DMS 273 treated with DMSO at 0.1 percent for 48 hours (cell line): ENCODE measurements around the gene VTI1B.
A peak's percentile ranks its signal among the peaks of the same experiment; 100 is the strongest.
"Not testable (repeated sequence)": the region's sequence is repeated elsewhere in the genome, so short reads cannot be mapped to it uniquely, and the experiment has no call there.

Experiments used
- DNase-seq: peaks from one replicate; lab custom pipeline; 2025; lab: John Stamatoyannopoulos, UW

VTI1B gene

GRCh38 chr14:67630186-67630585, 44.2 kb downstream of the VTI1B start:
- peak; percentile 24 for DNase-seq

DNA sequence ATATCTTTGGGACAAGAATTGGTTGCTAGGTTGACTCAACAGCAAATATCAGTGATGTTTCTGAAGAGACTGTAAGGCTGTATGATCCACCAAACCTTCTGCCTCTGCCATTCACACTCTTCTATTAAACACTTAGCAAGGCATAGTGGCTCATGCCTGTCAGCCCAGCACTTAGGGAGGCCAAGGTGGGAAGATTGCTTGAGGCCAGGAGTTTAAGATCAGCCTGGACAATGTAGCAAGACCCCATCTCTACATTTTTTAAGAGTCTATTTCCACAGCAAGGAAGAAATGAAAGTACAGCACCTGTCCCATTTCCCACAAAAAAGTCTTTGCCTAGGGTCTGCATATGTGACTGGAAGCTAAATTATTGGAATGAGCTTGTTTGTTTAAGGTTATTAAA, 46.9 kb downstream of the VTI1B start:
- DNase-seq = no peak

- DNase-seq = not testable (repeated sequence)
Measured at GRCh38 chr14:67626131-67626530, 48.3 kb downstream of the VTI1B start.

GRCh38 chr14:67623114-67623513, 51.3 kb downstream of the VTI1B start:
- DNase-seq = no peak

- DNase-seq = no peak
Measured at GRCh38 chr14:67622675-67623074, 51.8 kb downstream of the VTI1B start.

DNA sequence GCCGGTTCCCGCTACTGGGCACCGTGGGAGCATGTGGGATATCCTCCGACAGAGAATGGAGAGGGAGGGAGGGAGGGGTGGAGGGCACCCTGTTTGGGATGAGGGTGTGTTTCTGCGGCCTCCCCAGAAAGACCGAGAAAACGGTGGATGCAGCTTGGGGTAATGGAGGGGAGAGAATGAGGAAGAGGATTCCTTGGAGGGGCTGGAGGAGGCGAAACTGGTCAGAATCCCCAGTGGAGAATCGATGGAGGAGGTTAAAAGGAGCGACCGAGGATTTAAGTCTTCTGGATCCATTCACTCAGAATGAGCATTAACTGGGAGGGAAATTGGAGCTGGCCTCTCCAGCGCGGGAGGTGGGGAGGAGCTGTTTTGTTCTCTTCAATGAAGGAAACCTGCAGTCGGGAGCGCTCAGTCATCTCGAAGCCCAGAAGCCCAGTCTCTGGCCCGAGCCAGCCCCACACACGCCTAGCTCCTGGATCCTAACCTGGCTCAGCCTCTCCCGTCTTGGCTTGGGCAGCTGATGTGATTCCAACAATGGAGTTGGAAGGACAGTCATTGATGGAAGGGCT, 54.1 kb downstream of the VTI1B start:
- no peak for DNase-seq

DNA sequence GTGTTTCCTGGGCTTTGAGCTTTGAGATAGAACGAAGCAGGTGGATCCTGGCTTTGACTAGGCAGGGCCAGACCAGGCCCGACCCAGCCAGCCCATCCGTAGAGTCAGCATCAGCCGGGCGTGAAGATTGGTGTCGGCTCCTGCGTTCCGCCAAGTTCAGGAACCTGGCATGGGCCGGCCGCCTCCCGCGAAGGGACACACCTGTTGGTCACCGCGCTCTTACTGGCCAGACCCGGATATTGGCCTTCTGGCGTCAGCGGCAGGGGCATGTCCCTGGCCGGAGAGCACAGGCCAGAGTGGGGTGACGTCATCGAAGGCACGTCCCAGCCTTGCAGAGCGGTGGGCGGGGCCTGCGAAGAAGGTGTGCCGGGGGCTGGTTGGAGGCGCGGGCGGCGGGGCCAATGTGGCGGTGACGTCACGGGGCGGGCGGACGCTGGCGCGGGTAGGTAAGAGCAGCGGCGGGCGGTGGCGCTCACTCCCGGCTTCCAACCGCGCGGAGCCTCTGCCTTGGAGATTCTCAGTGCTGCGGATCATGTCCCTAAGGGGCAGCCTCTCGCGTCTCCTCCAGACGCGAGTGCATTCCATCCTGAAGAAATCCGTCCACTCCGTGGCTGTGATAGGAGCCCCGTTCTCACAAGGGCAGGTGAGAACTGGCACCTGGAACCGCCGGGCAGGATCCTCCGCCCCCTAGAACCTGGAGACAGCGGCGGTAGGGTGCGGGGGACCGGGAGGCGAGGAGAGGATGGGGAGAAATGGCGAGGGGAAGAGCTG, 54.8 kb downstream of the VTI1B start, which contains the start of gene ARG2:
Gene ARG2, plus strand, starts transcription at position 475 of the 771 bp plus-strand sequence. Its CDS starts 58 bp downstream, at position 533.
- peak; percentile 74 for DNase-seq

- peak; percentile 41 for DNase-seq
Measured at GRCh38 chr14:67618617-67619063, 55.8 kb downstream of the VTI1B start.

DNA sequence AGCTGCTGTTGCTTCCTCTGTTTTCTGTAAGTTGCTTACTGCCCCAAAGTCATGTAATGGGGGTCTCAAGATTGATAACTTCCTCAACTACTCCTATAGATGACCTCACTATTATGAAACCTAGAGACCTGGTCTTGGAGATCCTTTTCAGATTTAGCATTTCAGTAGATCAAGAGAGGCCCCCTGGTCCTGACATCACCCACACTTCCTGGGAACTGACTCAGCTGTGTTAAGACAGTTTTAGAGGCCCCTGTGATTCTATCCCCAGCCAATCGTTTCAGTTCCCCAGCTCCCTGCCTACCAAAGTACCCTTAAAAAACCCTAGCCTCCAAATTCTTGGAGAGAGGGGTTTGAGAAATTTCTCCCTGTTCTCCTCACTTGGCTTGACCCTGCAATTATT, 63.9 kb downstream of the VTI1B start:
- DNase-seq = no peak

GRCh38 chr14:67609642-67610310, 64.7 kb downstream of the VTI1B start:
- no peak for DNase-seq

DNA sequence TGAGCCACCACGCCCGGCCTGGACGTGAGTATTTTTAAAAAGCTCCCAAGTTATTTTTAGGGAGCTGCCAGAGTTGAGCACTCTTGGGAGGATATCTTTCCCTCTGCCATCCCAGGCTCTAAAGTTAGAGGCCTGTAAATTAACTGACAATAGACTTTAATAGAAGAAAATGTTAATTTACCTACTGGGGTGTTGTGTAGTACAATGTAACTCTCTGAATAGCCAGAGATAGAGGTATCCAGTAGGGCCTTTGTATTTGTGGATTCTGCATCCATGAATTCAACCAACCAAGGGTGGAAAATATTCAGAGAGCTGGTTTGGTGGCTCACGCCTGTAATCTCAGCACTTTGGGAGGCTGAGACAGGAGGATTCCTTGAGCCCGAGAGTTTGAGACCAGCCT, 66.8 kb downstream of the VTI1B start:
- no peak for DNase-seq

DNA sequence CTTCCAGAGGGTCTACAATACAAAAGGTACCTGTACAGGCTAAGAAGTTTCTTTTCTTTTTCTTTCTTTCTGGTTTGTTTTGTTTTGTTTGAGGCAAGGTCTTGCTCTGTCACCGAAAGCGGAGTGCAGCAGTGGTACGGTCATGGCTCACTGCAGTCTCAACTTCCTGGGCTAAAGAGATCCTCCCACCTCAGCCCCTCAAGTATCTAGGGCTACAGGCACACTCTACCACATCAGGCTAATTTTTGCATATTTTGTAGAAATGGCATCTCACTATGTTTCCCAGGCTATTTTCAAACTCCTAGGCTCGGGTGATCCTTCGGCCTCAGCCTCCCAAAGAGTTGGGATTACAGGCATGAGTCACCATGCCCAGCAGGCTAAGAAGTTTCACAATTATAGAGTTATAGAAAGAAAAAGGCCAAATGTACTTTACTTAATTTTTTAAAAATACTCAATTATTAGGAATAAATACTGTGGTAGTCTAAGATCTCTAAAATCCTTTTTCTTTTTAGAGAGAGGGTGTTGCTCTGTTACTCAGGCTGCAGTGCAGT, 71.4 kb downstream of the VTI1B start:
- DNase-seq = no peak

DNA sequence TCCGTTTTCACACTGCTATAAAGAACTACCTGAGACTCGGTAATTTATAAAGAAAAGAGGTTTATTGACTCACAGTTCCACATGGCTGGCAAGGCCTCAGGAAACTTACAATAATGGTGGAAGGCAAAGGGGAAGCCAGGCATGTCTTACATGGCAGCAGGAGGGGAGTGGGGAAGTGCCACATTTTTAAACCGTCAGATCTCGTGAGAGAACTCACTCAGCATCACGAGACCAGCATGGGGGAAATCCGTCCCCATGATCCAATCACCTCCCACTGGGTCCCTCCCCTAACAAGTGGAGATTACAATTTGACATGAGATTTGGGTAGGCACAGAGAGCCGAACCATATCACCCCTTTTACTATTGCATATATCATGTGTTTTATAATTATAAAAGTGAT, 72.4 kb downstream of the VTI1B start:
- DNase-seq = no peak

GRCh38 chr14:67600562-67600974, 73.9 kb downstream of the VTI1B start:
- DNase-seq = not testable (repeated sequence)

DNA sequence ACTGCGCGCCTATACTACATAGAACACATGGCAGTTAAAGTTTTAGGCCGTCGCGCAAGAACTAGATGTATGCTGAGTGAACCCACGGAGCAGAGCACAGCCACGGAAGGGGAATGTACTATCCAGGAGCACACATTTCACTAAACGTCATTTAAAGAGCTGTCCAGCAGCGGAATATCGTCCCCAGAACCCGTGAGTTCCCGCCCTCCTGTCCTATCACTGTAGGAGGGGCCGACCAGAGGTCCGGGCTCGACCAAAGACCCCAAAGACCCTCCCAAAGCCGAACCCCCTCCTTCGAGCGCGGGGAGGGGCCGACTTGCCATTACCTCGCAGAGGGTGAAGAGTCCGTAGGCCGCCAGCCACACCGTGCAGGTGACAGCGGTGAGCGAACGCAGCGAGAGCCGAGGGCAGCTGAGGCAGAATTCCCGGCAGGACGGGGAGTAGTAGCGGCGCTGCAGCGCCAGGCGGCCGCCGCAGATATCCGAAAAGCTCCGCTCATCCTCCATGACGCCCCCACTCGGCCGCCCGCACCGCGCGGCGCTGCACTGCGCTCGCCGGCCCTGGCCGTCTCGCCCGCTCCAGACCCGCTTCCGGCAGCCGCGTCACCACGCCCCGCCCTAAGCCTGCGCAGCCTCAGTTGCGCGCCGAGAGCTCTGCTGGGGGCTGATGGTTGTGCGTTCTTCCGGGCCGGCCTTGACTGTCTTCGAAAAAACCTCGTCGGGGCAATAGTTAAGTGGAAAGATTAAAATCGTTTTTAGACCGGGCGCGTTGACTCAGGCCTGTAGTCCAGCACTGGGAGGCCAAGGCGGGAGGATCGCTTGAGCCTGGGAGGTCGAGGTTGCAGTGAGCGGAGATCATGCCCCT, 74.5 kb downstream of the VTI1B start, which contains the start of gene PIGH:
Gene PIGH, minus strand, starts transcription at position 571 of the 864 bp plus-strand sequence. Its CDS starts 65 bp downstream, at position 506.
- DNase-seq = peak; percentile 65
